Right lobe of liver (tissue), 6 donors: ENCODE data around the gene DGAT2L6. TPM values are rescaled to one million over a fixed set of nuclear protein-coding genes. Genes with fewer than 3 reads are reported as not detected.

Experiments used
- ATAC-seq, 4 donors: fragments of 200-7000 bp; cut with Tn5 transposase; one replicate each; pipeline ENCODE4 v1.9.1; 2020; ENCODE audit warnings: mild to moderate bottlenecking in 4 of 4, moderate library complexity in 4 of 4
- DNase-seq, 3 donors: peaks; one replicate each; pipeline ENCODE4 v3.0.0-alpha.2; 2020
- H3K27ac ChIP-seq, 3 donors: fragments of 200-600 bp; one replicate each; pipeline ENCODE4 v1.8.0; 2022
- H3K27me3 ChIP-seq, 2 donors: fragments of 200-600 bp; one replicate each; pipeline ENCODE4 v1.8.0; 2022
- H3K36me3 ChIP-seq, 4 donors: fragments of 200-600 bp; sonication (generic) in 1 of 4; one replicate each; pipeline versions ENCODE4 v1.5.1 to v1.8.0; 2017 to 2022; ENCODE audit warnings: control low read depth in 1 of 4
- H3K4me1 ChIP-seq, 4 donors: fragments of 200-600 bp; sonication (generic) in 1 of 4; one replicate each; pipeline versions ENCODE4 v1.5.1 to v1.8.0; 2017 to 2022; ENCODE audit warnings: control low read depth in 1 of 4
- H3K4me3 ChIP-seq, 3 donors: fragments of 200-600 bp; one replicate each; pipeline ENCODE4 v1.8.0; 2022
- H3K9me3 ChIP-seq, 4 donors: fragments of 200-600 bp; sonication (generic) in 1 of 4; one replicate each; pipeline versions ENCODE4 v1.5.1 to v1.8.0; 2017 to 2022; ENCODE audit warnings: control low read depth in 1 of 4
- CTCF ChIP-seq, 4 donors: fragments of 200-600 bp in 3 of 4; fragments of 450-650 bp in 1 of 4; IDR thresholded peaks; one replicate each; pipeline versions ENCODE4 v1.5.1 to v1.8.0; 2016 to 2022; ENCODE audit warnings: antibody characterized with exemption in 4 of 4, mild to moderate bottlenecking in 2 of 4
- POLR2A ChIP-seq: fragments of 450-650 bp; IDR thresholded peaks from one replicate; pipeline ENCODE4 v1.6.1; 2017; ENCODE audit warnings: antibody characterized with exemption, mild to moderate bottlenecking
- WGBS: methylation state at CpG from one replicate; pipeline ENCODE4 v1.1.6; 2018; ENCODE audit warnings: low coverage, low lambda C conversion rate; ENCODE audit not compliant: insufficient coverage; ENCODE audit errors: missing lambda C conversion rate; 5-methylcytosine and 5-hydroxymethylcytosine counted together
- intact Hi-C, 2 donors: fragments of 100-400 bp; cut with DNase I; formaldehyde crosslinking; loops; one replicate each; pipeline versions ENCODE4 v1.11.2 to v1.14.1; 2022
- total RNA-seq, 6 experiments: library from RNA; depleted of rRNA in 2 of 6; stranded (reverse); fragments of >200 nt in 2 of 6; fragmentation: NEBNext Ultra II Directional in 3 of 6; extraction: Animal tissue kit (Norgen Biotek cat#: 25700) in 3 of 6; gene quantifications; one replicate each; pipeline versions ENCODE4 v1.1.0 to v1.2.4, GENCODE V29; 2016 to 2023
- donor health status: DM: no; HTN: yes; CAD: no.
- donor health status: DM: no; HTN: no; CAD: no.
- donor health status: DM: no; HTN: no; CAD: no.
- donor health status: DM: no; HTN: yes; CAD: no.
- donor health status: DM: no; HTN: yes; CAD: no.

DGAT2L6 gene
- total RNA-seq, 6 experiments from 2014 or later = not detected

GRCh38 chrX:70139736-70140135 lies 37.5 kb upstream of the DGAT2L6 start:
- no peaks in the 10 kb centered on the region for H3K9me3 ChIP-seq
- ATAC-seq (no peak), DNase-seq (no peak)
- 57% methylated on average over 3 of the region's 3 CpGs for WGBS
- H3K4me1 ChIP-seq = peaks cover 0 to 5% (median 0%) of the 10 kb centered on the region in 4 donors
- H3K27ac ChIP-seq = no peak overlapping the region
- intact Hi-C loops = no loop called here
- no peak overlapping the region for H3K4me3 ChIP-seq
- no peaks in the 10 kb centered on the region for H3K27me3 ChIP-seq
- no peak for TF ChIP-seq CTCF (IDR thresholded peaks at IDR 0.05)
- H3K36me3 ChIP-seq = no peaks in the 10 kb centered on the region

- no peaks in the 10 kb centered on the region for H3K27me3 ChIP-seq
- H3K27ac ChIP-seq = no peak overlapping the region
- H3K9me3 ChIP-seq = no peaks in the 10 kb centered on the region
- TF ChIP-seq POLR2A (no peak), CTCF (IDR thresholded peaks at IDR 0.05) (no peak)
- no peaks in the 10 kb centered on the region for H3K36me3 ChIP-seq
- ATAC-seq (no peak), DNase-seq (no peak)
- H3K4me3 ChIP-seq = no peak overlapping the region
- intact Hi-C loops = no loop called here
- 56% methylated on average over 2 of the region's 2 CpGs for WGBS
- H3K4me1 ChIP-seq = no peaks in the 10 kb centered on the region
These were observed 35.9 kb upstream of the DGAT2L6 start for GRCh38 chrX:70141373-70141772.

GRCh38 chrX:70166601-70167590 lies 10.4 kb upstream of the DGAT2L6 start:
- intact Hi-C loops = no loop called here
- Histone ChIP-seq H3K4me1 (no peaks in the 10 kb centered on the region), H3K9me3 (no peaks in the 10 kb centered on the region), H3K27me3 (no peaks in the 10 kb centered on the region), H3K36me3 (peaks cover 0 to 5% (median 0%) of the 10 kb centered on the region in 4 donors), H3K27ac (no peak overlapping the region), H3K4me3 (no peak overlapping the region)
- ATAC-seq (no peak), DNase-seq (no peak)
- no peak for TF ChIP-seq CTCF (IDR thresholded peaks at IDR 0.05)
- TF ChIP-seq POLR2A = no peak
- WGBS = 64% methylated on average over 14 of the region's 19 CpGs

- no peak overlapping the region for H3K27ac ChIP-seq
- TF ChIP-seq POLR2A (no peak), CTCF (IDR thresholded peaks at IDR 0.05) (no peak)
- DNase-seq = no peak
- peaks cover 0 to 5% (median 0%) of the 10 kb centered on the region in 4 donors for H3K36me3 ChIP-seq
- no peaks in the 10 kb centered on the region for H3K4me1 ChIP-seq
- ATAC-seq = no peak
- no peaks in the 10 kb centered on the region for H3K9me3 ChIP-seq
- H3K4me3 ChIP-seq = no peak overlapping the region
- no peaks in the 10 kb centered on the region for H3K27me3 ChIP-seq
- WGBS = 40% methylated on average over 11 of the region's 11 CpGs
- intact Hi-C loops = no loop called here
These were observed 8.8 kb upstream of the DGAT2L6 start for GRCh38 chrX:70168238-70169188.
